ENCODE data around the gene MAP3K7.

DNA sequence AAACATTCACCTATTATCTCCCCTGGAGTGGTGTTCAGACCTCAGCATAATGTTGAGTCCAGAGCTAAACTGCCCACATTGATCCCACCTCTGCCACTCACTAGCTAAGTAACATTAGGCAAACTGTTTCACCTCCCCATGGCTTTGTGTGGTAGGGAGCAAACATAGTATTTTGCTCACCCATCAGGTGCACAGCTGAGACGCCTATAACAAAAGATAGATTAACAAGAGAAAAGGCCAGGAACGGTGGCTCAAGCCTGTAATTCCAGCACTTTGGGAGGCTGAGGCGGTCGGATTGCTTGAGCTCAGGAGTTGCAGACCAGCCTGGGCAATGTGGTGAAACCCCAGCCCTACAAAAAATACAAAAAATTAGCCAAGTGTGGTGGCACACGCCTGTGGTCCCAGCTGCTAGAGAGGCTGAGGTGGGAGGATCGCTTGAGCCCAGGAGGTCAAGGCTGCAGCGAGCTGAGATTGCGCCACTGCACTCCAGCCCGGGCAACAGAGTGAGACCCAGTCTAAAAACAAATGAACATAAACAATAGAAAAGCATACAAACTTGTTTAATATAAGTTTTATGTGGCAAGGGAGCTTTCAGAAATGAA is 91.6 kb downstream of the MAP3K7 start:
- TF ChIP-seq EZH2phosphoT487 (IDR thresholded peaks at IDR 0.05; ENCODE audit: insufficient read depth, low read depth) (no peak), EZH2 (IDR thresholded peaks at IDR 0.05; ENCODE audit: insufficient read depth, poor library complexity, severe bottlenecking) (no peak)
